ENCODE measurements around the gene STAG3.
"Not testable (repeated sequence)": the region's sequence is repeated elsewhere in the genome, so short reads cannot be mapped to it uniquely, and the experiment has no call there.

STAG3 gene

DNA sequence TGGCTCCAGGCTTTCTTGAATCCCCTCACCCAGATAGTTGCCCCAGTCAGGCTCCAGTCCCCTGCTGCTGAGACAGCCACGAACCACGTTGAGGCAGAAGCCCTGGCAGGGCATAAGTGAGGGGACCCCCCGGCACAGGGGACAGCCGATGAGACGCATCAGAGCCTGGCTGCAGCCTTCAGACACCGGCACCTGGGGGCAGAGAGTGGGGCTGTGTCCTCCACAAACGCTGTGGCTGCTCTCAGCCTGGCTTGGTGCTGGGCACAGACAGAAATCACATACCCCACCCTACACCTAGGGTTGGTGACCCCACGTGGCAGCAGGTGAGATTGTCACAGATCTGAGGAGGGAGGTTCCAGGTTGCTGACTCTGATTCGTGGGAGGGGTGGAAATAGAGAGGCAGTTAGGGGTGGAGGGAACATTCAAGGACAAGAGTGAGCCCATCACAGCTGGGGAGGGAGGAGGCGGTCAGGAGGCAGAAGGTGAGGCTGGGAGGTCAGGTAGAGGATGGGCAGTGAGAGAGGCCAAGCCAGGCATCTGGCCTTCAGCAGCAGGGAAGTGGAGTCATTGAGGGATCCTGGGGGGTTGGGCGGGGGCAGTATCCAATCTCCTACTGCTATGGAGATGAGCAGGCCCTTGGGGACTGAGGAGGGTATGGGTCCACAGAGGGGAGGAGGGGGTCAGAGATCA, 3.8 kb upstream of the STAG3 start:
- FAIRE-seq (no peak), DNase-seq (ENCODE audit: insufficient read length, low spot score) (no peak)
- no peak for TF ChIP-seq POLR2A (IDR thresholded peaks at IDR 0.05; ENCODE audit: low read depth, low read length)

DNA sequence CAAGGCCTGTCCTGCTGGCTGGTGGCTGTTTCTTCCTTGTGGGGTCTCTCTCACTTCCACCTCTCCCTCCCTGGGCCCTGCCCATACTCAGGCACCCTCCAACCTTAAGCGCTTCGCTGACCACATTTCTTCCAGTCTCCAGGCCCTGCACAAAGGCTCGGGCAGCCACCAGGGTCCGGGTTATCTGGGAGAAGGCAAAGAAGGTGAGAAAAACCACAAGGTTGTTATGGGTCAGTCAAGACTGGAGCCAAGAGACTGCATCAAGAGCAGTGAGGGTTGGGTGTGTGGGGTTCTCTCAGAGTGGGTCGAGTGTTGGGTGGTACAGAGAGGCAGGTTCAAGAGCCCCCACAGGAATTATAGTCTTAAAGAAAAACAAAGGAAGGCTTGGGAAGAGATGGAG, 3.1 kb upstream of the STAG3 start:
- DNase-seq (ENCODE audit: insufficient read length, low spot score) (no peak), FAIRE-seq (no peak)
- TF ChIP-seq POLR2A (IDR thresholded peaks at IDR 0.05; ENCODE audit: low read depth, low read length), result no peak

DNA sequence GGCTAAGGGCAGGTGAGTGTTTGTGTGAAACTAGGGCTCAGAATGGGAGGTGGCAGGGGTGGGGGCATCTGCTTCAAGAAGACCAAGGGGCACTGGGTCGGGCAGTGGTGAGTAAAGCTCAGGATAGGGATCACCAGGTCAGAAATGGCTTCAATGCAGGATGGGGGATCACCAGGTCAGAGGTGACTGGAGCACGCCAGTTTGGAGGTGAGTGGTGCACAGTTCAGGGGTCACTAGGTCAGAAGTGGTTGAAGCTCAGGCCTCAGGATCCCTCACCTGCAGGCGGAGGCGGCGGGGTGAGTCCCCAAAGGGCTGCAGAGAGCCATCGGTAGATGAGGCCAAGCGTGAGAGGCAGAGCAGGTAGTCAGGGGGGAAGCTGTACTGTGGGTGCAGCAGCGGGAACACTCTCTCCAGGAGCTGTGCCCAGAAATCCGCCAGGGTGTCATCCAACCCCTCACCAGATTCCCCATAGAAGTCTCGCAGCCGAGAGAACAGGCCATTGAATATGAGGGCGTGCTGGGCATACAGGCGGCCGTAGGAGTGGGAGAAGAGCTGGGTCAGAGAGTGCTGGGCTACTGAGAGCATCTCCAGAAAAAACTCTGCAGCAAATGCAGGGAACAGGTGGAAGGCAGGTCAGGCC, 2.3 kb upstream of the STAG3 start:
- no peak for FAIRE-seq
- DNase-seq (ENCODE audit: insufficient read length, low spot score), result no peak
- TF ChIP-seq POLR2A (IDR thresholded peaks at IDR 0.05; ENCODE audit: low read depth, low read length), result no peak

DNA sequence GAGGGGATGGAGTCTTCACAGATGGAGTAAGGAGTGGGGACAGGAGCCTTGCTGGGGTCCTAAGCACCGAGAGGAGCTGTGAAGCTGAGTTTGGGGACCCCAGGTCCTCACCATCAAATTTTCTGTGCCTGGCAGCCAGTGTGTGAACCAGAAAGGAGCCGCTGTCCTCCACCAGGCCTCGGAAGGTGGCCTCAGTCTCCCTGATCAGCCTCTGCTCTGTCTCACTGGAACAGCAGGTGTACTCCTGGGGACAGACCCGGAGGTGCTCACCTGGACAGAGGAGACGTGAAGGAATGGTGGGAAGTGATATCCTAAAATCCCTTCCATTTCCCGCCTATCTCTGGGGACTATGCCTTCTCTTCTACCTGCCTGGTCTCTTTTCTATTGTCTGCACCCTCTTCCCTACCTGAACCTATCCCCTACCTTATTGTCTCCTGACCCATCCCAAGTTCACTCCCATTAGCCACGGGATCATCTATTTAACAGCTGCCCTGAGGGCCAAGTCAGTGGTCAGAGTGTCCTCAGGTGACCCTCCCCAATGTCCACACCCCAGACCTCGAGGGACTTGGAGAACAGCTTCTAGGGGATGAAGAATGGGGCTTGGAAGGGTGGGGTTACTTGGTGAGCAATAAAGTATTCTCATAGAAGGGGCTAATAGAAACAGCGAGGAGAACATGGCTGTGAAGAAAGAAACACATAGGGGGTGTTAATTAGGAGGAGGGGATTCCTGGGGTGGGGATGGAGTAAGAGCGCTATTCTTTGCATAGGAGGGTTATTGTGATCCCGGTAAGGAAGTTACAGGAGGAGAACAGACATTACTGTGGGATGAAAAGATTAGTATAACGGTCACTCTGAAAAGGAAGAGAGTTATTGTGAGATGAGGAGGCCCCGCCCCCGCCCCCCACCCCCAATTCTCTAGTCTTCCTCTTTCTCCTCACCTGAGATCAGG, 1.3 kb upstream of the STAG3 start:
- FAIRE-seq (no peak), DNase-seq (ENCODE audit: insufficient read length, low spot score) (no peak)
- TF ChIP-seq POLR2A (IDR thresholded peaks at IDR 0.05; ENCODE audit: low read depth, low read length), result no peak

GRCh38 chr7:100180084-100180483, 2.4 kb downstream of the STAG3 start:
- not testable (repeated sequence) for DNase-seq (ENCODE audit: insufficient read length, low spot score); FAIRE-seq

- FAIRE-seq; DNase-seq (ENCODE audit: insufficient read length, low spot score): not testable (repeated sequence)
These were observed 4.9 kb downstream of the STAG3 start for GRCh38 chr7:100182616-100183015.

GRCh38 chr7:100183090-100183489, 5.4 kb downstream of the STAG3 start:
- not testable (repeated sequence) for FAIRE-seq; DNase-seq (ENCODE audit: insufficient read length, low spot score)

GRCh38 chr7:100185726-100186125, 8.0 kb downstream of the STAG3 start:
- no peak for DNase-seq (ENCODE audit: insufficient read length, low spot score)
- no peak for FAIRE-seq
- no peak for TF ChIP-seq POLR2A (IDR thresholded peaks at IDR 0.05; ENCODE audit: low read depth, low read length)

DNA sequence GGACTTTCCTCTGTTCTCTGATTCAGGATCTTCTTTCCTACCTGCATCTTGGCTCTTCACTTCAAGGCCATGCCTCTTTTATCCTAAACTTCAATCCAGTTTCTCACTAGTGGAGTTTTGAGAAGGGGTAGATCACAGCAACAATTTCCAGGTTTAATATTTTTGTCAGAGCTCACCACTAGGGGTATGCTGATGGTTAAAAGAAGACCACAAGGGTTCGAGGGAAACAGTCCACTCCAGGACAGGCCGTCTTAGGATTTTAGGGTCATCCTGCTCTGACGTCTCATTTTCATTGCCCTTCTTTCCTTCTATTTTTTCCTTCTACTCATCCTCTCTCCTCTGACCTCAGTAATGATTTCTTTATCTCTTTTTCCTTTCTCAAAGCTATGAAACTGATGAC, 11.3 kb downstream of the STAG3 start:
- no peak for TF ChIP-seq POLR2A (IDR thresholded peaks at IDR 0.05; ENCODE audit: low read depth, low read length)
- FAIRE-seq (no peak), DNase-seq (ENCODE audit: insufficient read length, low spot score) (no peak)

GRCh38 chr7:100190048-100190711, 12.5 kb downstream of the STAG3 start:
- DNase-seq (ENCODE audit: insufficient read length, low spot score) (no peak), FAIRE-seq (no peak)
- no peak for TF ChIP-seq POLR2A (IDR thresholded peaks at IDR 0.05; ENCODE audit: low read depth, low read length)

GRCh38 chr7:100191775-100192174, 14.1 kb downstream of the STAG3 start:
- DNase-seq (ENCODE audit: insufficient read length, low spot score), result no peak
- TF ChIP-seq POLR2A (IDR thresholded peaks at IDR 0.05; ENCODE audit: low read depth, low read length), result no peak
- no peak for FAIRE-seq

DNA sequence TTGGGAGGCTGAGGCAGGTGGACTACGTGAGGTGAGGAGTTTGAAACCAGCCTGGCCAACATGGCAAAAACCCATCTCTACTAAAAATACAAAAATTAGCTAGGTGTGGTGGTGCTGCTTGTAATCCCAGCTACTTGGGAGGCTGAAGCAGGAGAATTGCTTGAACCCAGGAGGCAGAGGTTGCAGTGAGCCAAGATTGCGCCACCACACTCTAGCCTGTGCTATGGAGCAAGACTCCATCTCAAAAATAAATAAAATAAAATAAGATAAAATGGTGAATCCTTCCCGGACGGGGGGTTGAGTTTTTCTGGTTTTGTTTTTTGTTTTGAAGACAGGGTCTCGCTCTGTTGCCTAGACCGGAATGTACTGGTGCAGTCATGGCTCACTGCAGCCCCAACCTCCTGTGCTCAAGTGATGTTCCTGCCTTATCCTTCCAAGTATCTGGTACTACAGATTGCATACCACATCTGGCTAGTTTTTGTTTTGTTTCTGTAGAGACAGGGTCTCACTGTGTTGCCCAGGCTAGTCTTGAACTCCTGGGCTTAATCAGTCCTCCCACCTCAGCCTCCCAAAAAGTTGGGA, 14.7 kb downstream of the STAG3 start:
- not testable (repeated sequence) for FAIRE-seq; DNase-seq (ENCODE audit: insufficient read length, low spot score)

- no peak for TF ChIP-seq POLR2A (IDR thresholded peaks at IDR 0.05; ENCODE audit: low read depth, low read length)
- no peak for FAIRE-seq
- no peak for DNase-seq (ENCODE audit: insufficient read length, low spot score)
These were observed 15.3 kb downstream of the STAG3 start for GRCh38 chr7:100192969-100193368.

GRCh38 chr7:100195222-100195621, 17.5 kb downstream of the STAG3 start:
- no peak for TF ChIP-seq POLR2A (IDR thresholded peaks at IDR 0.05; ENCODE audit: low read depth, low read length)
- no peak for DNase-seq (ENCODE audit: insufficient read length, low spot score)
- no peak for FAIRE-seq

DNA sequence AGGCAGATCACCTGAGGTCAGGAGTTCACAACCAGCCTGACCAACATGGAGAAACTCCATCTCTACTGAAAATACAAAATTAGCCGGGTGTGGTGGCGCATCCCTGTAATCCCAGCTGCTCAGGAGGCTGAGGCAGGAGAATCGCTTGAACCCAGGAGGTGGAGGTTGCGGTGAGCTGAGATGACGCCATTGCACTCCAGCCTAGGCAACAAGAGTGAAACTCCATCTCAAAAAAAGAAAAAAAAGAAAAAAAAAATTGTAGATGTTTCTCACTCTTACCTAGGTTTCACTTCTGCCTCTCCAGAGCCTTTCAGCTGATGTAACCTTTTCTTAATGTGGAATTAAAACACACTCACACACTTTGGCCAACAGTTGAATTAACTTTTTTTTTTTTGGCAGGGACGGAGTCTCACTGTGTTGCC, 18.2 kb downstream of the STAG3 start:
- not testable (repeated sequence) for DNase-seq (ENCODE audit: insufficient read length, low spot score); FAIRE-seq
